H1 (cell line): ENCODE measurements around the gene MRTFA. TPM values are rescaled to one million over a fixed set of nuclear protein-coding genes. Genes with fewer than 3 reads are reported as not detected.

ENCODE experiments used
- FOSL1 ChIP-seq: IDR thresholded peaks from 2 replicates; pipeline ENCODE4 v1.6.1; 2011; ENCODE audit warnings: mild to moderate bottlenecking, low read depth, low read length, moderate library complexity; ENCODE audit not compliant: insufficient read depth
- RNF2 ChIP-seq: fragments of 200-900, 300-1000 bp; sonication (generic); IDR thresholded peaks from 2 replicates; pipeline ENCODE4 v1.7.1; 2016; ENCODE audit warnings: borderline replicate concordance, low read depth, mild to moderate bottlenecking, antibody characterized with exemption, low read length; ENCODE audit not compliant: poor library complexity, severe bottlenecking; ENCODE audit errors: missing control alignments
- TAF1 ChIP-seq: IDR thresholded peaks from 2 replicates; pipeline ENCODE4 v1.6.1; 2011; ENCODE audit warnings: mild to moderate bottlenecking, low read depth, low read length
- polyA plus RNA-seq, 7 experiments: library from polyadenylated mRNA; depleted of rRNA in 3 of 7; stranded (reverse) in 5 of 7; unstranded in 2 of 7; fragments of >200 nt in 5 of 7; fragments of 200-250 nt in 2 of 7; gene quantifications; 1 replicate in 5 of 7; 2 replicates in 1 of 7; 4 replicates in 1 of 7; pipeline versions ENCODE4 v1.2.1 to v1.2.3, GENCODE V29; 2011 to 2013; ENCODE audit warnings: missing spikeins in 2 of 7, mixed read lengths in 2 of 7
- total RNA-seq: library from RNA; stranded (reverse); fragmentation: NEBNext Ultra II Directional; extraction: Animal tissue kit (Norgen Biotek cat#: 25700); gene quantifications from 2 replicates; pipeline ENCODE4 v1.2.1, GENCODE V29; 2021

Gene MRTFA
- total and polyA plus RNA-seq, 2 of the 8 experiments (the other 6 are each of a cell fraction or from before 2014, with no cell fraction given): 5.4 to 37.9 TPM

DNA sequence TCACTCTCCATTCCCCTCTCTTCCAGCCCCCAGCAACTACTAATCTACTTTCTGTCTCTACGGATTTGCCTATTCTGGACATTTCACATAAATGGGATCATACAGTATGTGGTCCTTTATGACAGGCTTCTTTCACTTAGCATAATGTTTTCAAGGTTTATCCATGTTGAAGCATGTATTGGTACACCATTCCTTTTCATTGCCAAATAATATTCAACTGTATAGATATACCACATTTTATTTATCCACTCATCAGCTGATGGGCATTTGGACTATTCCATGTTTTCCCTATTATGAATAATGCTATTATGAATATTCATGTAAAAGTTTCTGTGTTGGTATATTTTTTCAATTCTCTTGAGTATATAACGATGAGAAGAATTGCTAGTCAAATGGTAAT is 54.5 kb downstream of the MRTFA start (continued):
- no peak for TF ChIP-seq TAF1
- TF ChIP-seq FOSL1: no peak
- TF ChIP-seq RNF2: no peak
